ENCODE data around the gene PDS5A.

The PDS5A gene

GRCh38 chr4:39932776-39933402 is 44.8 kb downstream of the PDS5A start:
- H3K27me3 ChIP-seq (ENCODE audit: low read depth, low read length): no peaks in the 10 kb centered on the region
- no peaks in the 10 kb centered on the region for H3K9me3 ChIP-seq (ENCODE audit: insufficient read depth, low read length)
- H2AFZ ChIP-seq (ENCODE audit: low read depth, low read length): no peak overlapping the region
- H4K20me1 ChIP-seq (ENCODE audit: insufficient read depth, low read length): peaks cover 30% of the 10 kb centered on the region
- H3K9ac ChIP-seq (ENCODE audit: low read length): no peak overlapping the region
- peaks cover 21% of the 10 kb centered on the region for H3K36me3 ChIP-seq (replicated peaks; ENCODE audit: low read depth, low read length)
- TF ChIP-seq EZH2phosphoT487 (IDR thresholded peaks at IDR 0.05; ENCODE audit: low read depth) (no peak), CTCF (IDR thresholded peaks at IDR 0.05; ENCODE audit: low read depth, low read length) (no peak)
- H3K79me2 ChIP-seq (ENCODE audit: low read length): peaks cover 95% of the 10 kb centered on the region
- H3K4me1 ChIP-seq (ENCODE audit: low read length): peaks cover 41% of the 10 kb centered on the region
- peak overlapping the region; percentile 65 for H3K4me2 ChIP-seq (ENCODE audit: low read length)
- H3K27ac ChIP-seq (ENCODE audit: low read length): peak overlapping the region; percentile 20
- peak overlapping the region; percentile 45 for H3K4me3 ChIP-seq (ENCODE audit: low read length)

GRCh38 chr4:39931441-39931901 is 46.2 kb downstream of the PDS5A start:
- Histone ChIP-seq H3K36me3 (replicated peaks; ENCODE audit: low read depth, low read length) (peaks cover 24% of the 10 kb centered on the region), H3K9ac (ENCODE audit: low read length) (no peak overlapping the region), H3K27ac (ENCODE audit: low read length) (peak overlapping the region; percentile 49), H3K4me3 (ENCODE audit: low read length) (no peak overlapping the region), H3K4me2 (ENCODE audit: low read length) (peak overlapping the region; percentile 23), H3K27me3 (ENCODE audit: low read depth, low read length) (no peaks in the 10 kb centered on the region), H4K20me1 (ENCODE audit: insufficient read depth, low read length) (peaks cover 24% of the 10 kb centered on the region; the same call in 1 of the 2 replicates), H2AFZ (ENCODE audit: low read depth, low read length) (no peak overlapping the region), H3K9me3 (ENCODE audit: insufficient read depth, low read length) (no peaks in the 10 kb centered on the region), H3K4me1 (ENCODE audit: low read length) (peaks cover 37% of the 10 kb centered on the region), H3K79me2 (ENCODE audit: low read length) (peaks cover 90% of the 10 kb centered on the region)
- TF ChIP-seq CTCF (IDR thresholded peaks at IDR 0.05; ENCODE audit: low read depth, low read length) (no peak), EZH2phosphoT487 (IDR thresholded peaks at IDR 0.05; ENCODE audit: low read depth) (no peak)

GRCh38 chr4:39928538-39928937 is 49.2 kb downstream of the PDS5A start:
- H3K27ac ChIP-seq (ENCODE audit: low read length): no peak overlapping the region
- no peaks in the 10 kb centered on the region for H3K9me3 ChIP-seq (ENCODE audit: insufficient read depth, low read length)
- no peak overlapping the region for H3K4me2 ChIP-seq (ENCODE audit: low read length)
- peaks cover 20% of the 10 kb centered on the region for H3K36me3 ChIP-seq (replicated peaks; ENCODE audit: low read depth, low read length)
- no peak overlapping the region for H3K4me3 ChIP-seq (ENCODE audit: low read length)
- peaks cover 29% of the 10 kb centered on the region for H3K4me1 ChIP-seq (ENCODE audit: low read length)
- TF ChIP-seq CTCF (IDR thresholded peaks at IDR 0.05; ENCODE audit: low read depth, low read length) (no peak), EZH2phosphoT487 (IDR thresholded peaks at IDR 0.05; ENCODE audit: low read depth) (no peak)
- no peak overlapping the region for H2AFZ ChIP-seq (ENCODE audit: low read depth, low read length)
- H4K20me1 ChIP-seq (ENCODE audit: insufficient read depth, low read length): peaks cover 7% of the 10 kb centered on the region; the same call in 1 of the 2 replicates
- H3K79me2 ChIP-seq (ENCODE audit: low read length): peaks cover 79% of the 10 kb centered on the region
- H3K9ac ChIP-seq (ENCODE audit: low read length): no peak overlapping the region
- H3K27me3 ChIP-seq (ENCODE audit: low read depth, low read length): no peaks in the 10 kb centered on the region

- Histone ChIP-seq H4K20me1 (ENCODE audit: insufficient read depth, low read length) (no peaks in the 10 kb centered on the region), H3K9me3 (ENCODE audit: insufficient read depth, low read length) (no peaks in the 10 kb centered on the region), H2AFZ (ENCODE audit: low read depth, low read length) (no peak overlapping the region), H3K9ac (ENCODE audit: low read length) (no peak overlapping the region), H3K36me3 (replicated peaks; ENCODE audit: low read depth, low read length) (peaks cover 27% of the 10 kb centered on the region), H3K27me3 (ENCODE audit: low read depth, low read length) (no peaks in the 10 kb centered on the region), H3K4me2 (ENCODE audit: low read length) (no peak overlapping the region), H3K4me1 (ENCODE audit: low read length) (no peaks in the 10 kb centered on the region; the same call in 1 of the 2 replicates), H3K79me2 (ENCODE audit: low read length) (peaks cover 41% of the 10 kb centered on the region), H3K4me3 (ENCODE audit: low read length) (no peak overlapping the region), H3K27ac (ENCODE audit: low read length) (no peak overlapping the region)
- no peak for TF ChIP-seq CTCF (IDR thresholded peaks at IDR 0.05; ENCODE audit: low read depth, low read length)
These were observed 53.7 kb downstream of the PDS5A start for GRCh38 chr4:39924014-39924413.
